NB4 (cell line): Measurements from ENCODE around the gene COPS8.

Source experiments
- DNase-seq: peaks from one replicate; pipeline ENCODE4 v3.0.0; 2010; ENCODE audit warnings: low read depth
- H3K4me3 ChIP-seq: one replicate; pipeline ENCODE4 v1.5.1; 2011; ENCODE audit warnings: mild to moderate bottlenecking, low read depth, low read length, moderate library complexity
- MYC ChIP-seq: IDR thresholded peaks from 2 replicates; pipeline ENCODE4 v1.6.1; 2011; ENCODE audit warnings: low read depth, low read length
- POLR2A ChIP-seq: IDR thresholded peaks from 2 replicates; pipeline ENCODE4 v1.6.1; 2011; ENCODE audit warnings: mild to moderate bottlenecking; ENCODE audit not compliant: insufficient read length; ENCODE audit errors: extremely low read depth
- TF ChIP-seq, protein P1 (sequence below): IDR thresholded peaks from one replicate; pipeline ENCODE4 v1.5.1; 2012; ENCODE audit warnings: low read depth, low read length
- TF ChIP-seq, protein P2 (sequence below): IDR thresholded peaks from 2 replicates; pipeline ENCODE4 v1.6.1; 2011; ENCODE audit warnings: low read depth, low read length

Gene COPS8

DNA sequence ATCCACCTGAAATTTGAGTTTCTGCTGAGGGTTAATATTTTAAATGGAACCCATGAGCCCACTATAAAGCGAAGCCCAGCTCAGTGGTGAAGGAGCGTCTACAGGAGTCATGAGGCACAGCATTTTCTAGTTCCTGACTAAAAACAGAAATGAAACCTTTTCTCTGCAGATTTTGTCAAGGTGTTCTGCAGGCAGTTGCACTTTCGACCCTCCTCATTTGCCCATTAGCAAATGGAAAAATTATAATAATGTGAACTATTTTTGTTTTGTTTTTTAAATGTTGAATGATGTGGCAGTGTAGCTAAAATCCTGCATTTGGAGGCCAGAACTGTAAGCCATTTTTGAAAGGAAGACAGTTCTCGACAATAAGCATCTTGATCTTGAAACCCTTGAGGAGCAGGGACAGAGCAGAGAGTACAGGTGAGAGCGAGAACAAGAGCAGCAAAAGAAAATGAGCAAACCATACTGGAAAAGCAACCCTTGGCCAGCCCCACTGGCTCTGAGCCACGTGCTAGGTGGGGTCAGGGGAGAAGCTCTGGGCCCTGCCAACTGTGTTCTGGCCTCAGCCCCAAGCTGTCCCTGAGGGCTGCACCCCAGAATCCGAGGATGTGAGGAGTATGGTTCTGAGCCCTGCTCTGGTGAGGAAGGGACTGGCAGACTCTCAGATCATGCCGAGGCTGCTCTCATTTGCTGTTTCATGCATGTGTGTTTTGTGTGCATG, 26.4 kb upstream of the COPS8 start:
- no peak overlapping the region for H3K4me3 ChIP-seq
- DNase-seq = no peak
- TF ChIP-seq POLR2A (no peak), MYC (no peak)
- TF ChIP-seq, protein P1, sequence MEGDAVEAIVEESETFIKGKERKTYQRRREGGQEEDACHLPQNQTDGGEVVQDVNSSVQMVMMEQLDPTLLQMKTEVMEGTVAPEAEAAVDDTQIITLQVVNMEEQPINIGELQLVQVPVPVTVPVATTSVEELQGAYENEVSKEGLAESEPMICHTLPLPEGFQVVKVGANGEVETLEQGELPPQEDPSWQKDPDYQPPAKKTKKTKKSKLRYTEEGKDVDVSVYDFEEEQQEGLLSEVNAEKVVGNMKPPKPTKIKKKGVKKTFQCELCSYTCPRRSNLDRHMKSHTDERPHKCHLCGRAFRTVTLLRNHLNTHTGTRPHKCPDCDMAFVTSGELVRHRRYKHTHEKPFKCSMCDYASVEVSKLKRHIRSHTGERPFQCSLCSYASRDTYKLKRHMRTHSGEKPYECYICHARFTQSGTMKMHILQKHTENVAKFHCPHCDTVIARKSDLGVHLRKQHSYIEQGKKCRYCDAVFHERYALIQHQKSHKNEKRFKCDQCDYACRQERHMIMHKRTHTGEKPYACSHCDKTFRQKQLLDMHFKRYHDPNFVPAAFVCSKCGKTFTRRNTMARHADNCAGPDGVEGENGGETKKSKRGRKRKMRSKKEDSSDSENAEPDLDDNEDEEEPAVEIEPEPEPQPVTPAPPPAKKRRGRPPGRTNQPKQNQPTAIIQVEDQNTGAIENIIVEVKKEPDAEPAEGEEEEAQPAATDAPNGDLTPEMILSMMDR = no peak
- TF ChIP-seq, protein P2, sequence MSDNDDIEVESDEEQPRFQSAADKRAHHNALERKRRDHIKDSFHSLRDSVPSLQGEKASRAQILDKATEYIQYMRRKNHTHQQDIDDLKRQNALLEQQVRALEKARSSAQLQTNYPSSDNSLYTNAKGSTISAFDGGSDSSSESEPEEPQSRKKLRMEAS = no peak

DNA sequence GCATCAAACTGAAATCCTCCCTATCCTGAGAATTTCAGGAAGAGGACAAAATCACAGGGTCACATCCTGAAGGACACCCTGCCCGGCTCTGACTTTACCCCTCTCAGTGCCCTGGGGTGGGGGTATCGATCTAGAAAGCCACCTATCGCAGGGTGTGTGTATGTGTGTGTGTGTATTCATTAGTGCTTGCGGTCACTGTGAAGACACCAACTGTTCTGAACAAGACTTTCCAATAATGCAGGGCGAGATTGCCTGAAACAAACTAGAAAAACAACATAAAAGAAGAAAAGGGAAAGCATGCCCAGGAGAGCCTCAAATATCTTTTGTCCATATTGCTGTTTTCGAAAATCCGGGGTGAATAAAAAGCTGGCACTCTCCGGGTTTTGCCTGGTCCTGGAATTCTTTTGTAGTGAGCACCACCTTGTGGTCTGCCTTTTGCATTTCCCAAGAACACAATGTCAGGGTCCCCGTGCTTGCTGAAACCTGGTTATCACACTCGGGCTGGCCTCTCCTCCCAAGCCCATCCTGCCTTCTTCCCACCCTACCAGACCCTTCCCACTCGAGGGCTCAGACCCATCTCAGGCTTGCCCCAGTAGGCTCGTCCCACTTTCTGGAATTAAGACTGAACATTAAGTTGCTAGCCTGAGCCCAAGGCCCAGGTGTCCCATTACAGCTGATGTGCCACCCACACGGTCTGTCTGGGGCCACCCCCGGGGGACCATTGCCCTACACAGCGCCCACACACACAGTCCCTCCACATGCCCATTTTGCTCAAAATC, 25.0 kb upstream of the COPS8 start:
- TF ChIP-seq, protein P2 = no peak
- TF ChIP-seq, protein P1 = peak; percentile 50
- TF ChIP-seq MYC = no peak
- DNase-seq = peak; percentile 57
- no peak overlapping the region for H3K4me3 ChIP-seq

DNA sequence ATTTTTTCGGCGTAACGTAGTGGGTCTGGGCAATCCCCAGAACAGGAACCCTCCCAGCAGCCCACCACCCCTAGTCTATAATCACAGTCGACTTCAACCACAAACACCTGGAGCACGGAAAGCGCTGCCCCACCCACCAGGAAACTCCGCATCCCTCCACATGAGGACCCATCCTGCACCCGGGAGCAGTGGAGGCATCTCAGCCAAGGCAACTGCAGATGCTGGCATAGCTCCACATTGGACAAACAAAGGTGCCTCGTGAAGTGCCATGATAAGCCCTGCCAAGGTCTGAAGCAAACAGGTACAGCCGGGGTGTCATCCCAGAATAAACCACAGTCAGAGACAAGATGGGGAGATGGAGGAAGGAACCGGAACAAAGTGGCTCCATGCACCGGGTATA, 24.3 kb upstream of the COPS8 start:
- DNase-seq = no peak
- H3K4me3 ChIP-seq = no peak overlapping the region
- TF ChIP-seq POLR2A (no peak), MYC (no peak)
- TF ChIP-seq, protein P2 = no peak

DNA sequence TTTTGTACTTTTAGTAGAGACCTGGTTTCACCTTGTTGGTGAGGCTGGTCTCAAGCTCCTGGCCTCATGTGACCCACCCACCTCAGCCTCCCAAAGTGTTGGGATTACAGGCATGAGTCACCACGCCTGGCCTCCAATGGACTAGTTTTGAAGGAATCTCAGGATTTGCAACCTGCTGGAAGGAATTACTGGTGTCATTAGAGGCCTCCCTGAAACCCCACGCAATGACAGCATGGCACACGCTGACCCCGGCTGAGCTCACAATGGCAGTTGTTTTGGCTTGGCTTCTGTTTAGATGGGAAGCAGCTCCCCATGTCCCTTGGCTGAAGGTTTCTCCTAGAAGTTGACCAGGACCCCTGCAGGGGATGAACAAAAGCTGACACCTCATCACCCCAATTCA, 23.1 kb upstream of the COPS8 start:
- DNase-seq = no peak
- TF ChIP-seq MYC (no peak), POLR2A (no peak)
- TF ChIP-seq, protein P2 = no peak
- TF ChIP-seq, protein P1 = no peak
- no peak overlapping the region for H3K4me3 ChIP-seq

DNA sequence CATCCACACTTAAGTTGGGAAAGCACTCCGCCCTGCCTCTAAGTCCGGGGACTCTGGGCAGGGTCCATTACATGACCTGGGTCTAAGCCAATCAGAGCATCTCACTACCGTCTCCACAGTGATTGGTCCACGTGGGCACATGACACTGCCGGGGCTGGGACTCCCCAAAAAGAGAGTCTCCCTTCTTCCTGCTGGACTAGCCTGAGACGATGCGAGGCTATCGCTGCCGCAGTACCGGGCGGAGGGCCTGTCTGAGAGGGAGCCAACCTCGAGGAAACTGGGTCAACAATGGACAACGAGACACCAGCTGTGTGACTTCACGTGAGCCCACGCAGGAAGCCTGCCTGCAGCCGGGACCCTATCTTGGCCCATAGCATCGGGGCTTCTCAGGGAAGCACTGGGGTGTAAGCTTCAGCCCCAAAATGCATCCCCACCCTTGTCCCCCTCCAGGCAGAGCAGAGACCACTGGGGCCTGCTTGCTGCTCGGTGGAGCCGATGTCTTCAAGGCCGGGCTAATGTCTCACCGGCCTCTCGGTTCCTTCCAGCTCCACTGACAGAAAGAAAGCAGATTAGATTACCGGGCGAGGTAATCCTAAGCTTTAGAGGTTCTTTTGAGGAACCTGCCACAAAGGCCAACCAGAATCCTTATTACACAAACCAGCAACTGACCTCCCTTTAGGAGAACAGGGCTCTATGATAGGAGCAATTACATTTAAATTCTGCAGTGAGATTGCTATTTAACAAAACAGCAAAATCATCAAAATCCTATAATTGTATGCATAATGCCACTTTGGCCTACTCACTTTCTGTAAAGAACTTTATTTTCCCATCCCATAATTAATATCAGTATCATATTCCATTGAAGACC, 21.3 kb upstream of the COPS8 start:
- no peak for DNase-seq

DNA sequence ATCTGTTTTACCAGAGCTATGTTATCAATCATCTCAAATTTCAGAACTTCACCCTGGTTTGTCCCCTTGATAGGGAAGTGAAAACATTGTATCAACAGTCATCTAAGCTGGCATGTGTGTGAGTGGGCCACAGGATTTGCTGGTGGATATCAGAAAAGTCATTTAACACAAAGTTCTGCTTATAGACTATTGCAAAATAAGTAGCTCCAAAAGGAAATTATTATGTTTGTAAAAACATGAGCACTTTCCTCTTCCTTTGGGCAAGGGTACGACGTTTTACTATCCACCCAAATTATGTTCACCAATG, 20.7 kb upstream of the COPS8 start:
- no peak overlapping the region for H3K4me3 ChIP-seq
- DNase-seq = no peak
- TF ChIP-seq MYC (no peak), POLR2A (no peak)
- TF ChIP-seq, protein P2 = no peak
- TF ChIP-seq, protein P1 = no peak

More for the DNA sequence above, 21.3 kb upstream of the COPS8 start:
- no peak overlapping the region for H3K4me3 ChIP-seq
- no peak for TF ChIP-seq POLR2A
